GM19467 (cell line): ENCODE measurements around the gene B9D1.
A peak's percentile ranks its signal among the peaks of the same experiment; 100 is the strongest.

ENCODE experiments used
- ATAC-seq: cut with Tn5 transposase; IDR thresholded peaks from one replicate; pipeline ENCODE4 v1.9.1; 2021; ENCODE audit warnings: mild to moderate bottlenecking, moderate library complexity; ENCODE audit not compliant: unreplicated experiment

The B9D1 gene

DNA sequence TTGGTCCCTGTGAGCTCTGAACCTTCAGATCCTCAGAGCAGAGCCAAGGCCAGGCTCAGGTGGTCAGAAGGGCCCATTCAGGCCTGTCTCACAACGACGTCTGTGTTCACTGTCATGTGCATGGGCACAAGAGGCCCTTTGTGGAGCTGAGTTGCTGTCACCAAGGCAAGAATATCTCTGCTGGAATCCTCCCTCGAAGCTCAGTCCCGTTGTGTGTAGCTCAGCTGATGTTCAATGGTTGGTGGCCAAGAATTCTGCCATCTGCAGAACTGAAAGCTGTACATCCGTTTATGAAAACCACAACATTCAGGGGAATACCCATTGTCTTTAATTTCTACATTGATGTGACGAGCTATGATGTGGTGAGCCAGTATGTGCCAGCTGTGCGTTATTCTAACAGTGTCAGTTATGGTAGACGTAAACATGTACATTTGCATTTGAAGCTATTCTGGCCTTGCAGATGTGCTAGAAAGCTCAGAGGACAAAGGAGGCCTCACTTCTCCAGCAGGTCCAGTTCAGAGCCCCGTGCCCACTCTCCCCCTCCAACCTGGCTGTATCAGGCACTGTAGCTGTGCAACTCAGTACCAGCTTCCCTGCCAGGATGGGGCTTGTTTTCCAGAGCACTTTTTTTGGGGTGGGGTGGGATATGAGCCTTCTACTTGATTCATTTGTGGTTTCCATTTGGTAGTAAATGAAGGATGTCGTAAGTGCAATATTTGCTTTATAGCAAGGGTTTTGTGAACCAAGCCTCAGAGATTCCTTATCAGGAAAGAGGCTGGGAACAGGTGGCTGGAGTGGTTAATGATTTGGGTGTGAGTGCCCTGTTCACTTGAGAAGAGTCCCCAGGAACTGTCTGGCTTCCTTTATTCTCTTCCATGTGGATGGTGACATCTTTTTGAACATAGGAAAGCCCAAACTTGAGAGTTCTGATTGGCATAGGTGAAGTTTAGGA is 56.1 kb downstream of the B9D1 start:
- ATAC-seq = peak; percentile 80

DNA sequence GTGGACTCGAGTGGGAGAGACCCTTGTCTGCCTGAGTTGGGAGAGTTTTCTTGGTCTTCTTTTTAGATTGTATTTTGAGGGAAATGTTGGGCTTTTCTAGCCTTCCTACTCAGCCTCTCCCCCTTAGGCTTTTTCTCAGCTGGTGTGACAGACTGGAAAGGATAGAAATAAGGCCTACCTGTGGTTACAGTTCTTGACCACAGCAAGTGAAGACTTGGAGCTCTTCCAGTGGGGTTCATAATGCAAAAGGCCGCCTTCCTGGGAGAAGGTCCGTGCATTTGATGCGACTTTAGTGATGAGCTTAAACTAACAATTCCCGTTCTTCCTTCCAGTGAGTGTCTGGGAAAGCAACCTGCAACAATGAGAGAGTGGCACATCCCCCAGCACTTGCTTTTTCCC is 56.8 kb downstream of the B9D1 start:
- ATAC-seq = no peak

DNA sequence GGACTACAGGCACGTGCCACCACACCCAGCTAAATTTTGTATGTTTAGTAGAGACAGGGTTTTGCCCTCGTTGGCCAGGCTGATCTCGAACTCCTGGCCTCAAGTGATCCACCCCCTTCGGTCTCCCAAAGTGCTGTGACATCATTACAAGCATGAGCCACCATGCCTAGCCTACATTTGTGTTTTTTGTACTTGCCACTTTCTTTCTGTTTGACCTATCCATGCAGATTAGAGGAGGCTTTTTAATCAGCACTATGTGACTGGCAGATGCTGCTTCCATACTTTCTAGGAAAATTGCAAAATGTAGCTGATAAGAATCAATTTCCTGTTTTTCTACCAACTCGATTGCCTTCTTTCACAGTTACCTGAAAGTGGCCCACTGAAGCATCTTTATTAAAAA is 57.3 kb downstream of the B9D1 start:
- ATAC-seq = no peak

DNA sequence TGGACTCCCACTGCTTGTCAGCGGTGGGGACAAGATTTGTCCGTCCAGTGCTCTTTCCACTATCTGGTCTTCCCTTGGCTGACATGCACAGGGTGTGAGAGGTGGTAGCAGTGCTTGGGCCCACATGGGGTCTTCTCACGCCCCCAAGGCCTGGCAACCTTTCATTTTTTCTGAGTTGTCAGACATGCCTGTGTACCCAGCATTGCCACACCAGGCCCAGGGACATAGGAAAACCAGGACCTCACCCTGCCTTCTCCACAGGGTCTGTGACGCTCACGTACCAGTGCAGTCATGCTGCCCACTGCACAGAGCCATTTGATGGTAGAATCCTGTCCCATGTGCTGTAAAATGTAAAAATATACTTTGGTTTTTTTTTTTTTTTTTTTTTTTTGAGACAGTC is 57.8 kb downstream of the B9D1 start:
- ATAC-seq = no peak

DNA sequence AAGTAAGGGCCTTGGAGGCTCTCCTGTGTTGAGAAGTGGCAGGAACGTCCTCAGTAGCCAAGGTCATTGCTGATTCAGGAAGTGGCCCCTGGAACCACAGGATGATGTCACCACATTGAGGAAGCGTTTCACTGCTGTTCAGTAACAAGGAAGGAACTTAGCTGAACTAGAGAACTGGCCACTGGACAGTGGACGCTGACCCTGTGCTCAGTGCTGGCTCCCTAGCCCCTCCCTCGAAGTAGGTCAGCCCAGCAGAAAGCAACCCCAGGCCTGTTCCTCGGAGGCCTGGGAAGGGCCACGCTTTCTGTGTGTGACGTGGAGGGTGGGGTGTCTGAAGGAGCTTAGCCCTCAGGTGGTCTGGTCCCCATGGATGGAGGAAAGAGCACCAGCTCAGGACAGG is 58.3 kb downstream of the B9D1 start:
- no peak for ATAC-seq

DNA sequence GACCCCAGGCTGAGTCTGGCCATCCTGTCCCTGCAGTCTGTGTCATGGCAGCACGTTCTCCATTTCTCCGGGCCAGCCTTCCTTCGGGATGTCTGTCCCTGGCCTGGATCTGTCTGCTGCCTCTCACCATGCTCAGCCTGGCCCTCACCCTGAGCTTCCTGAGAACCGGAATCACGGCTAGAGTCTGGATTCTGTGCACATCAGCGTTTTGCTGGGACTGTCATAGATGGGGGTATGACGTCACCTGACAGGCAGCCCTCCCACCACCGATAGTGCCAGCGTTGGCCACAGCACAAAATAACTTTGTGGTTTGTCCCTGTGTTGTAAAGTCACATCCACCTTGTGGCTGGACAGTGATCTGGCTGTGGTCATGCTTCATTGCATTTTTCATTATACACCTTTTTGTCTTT is 59.2 kb downstream of the B9D1 start:
- no peak for ATAC-seq

DNA sequence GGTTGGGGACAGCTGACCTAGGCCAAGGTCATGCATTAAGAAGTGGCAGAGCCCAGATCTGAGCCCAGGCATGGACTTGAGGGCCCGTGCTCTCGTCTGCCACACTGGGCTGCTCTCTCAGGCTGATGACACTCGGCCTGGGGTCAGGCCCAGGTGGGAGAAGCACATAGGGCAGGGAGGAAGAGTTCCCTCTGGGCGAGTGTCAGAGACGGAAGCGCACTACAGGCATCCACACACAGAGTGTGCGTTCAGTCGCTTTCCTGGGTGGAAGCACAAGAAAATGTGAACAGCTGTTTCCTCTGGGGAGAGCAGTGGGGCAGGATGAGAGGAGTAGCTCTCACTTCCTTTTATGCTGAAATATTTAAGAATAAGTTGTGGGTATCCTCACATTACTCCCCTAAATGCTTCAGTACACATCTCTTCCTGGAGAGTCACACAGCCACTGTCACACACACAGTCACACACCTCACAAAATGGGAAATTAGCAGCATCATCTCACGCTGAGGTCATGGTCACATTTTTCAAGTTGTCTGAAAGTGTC is 59.7 kb downstream of the B9D1 start:
- no peak for ATAC-seq

DNA sequence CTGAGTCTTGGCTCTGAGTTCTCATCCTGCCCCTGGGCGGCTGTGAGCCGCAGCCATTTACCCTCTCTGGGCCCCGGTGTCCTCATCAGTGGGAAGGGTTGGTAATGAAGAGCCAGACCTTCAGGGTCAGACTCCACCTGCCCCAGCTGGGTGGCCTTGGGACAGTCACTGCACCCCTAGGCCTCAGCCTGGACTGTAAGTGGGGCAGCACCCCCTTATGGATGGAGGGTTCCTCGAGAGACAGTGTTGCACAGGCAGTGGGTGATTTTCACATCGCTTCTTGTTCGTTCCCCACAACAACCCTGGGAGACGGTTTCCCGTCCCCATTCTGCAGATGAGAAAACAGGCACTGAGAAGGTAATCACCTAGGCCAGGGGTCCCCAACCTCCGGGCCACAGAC is 60.5 kb downstream of the B9D1 start:
- no peak for ATAC-seq

DNA sequence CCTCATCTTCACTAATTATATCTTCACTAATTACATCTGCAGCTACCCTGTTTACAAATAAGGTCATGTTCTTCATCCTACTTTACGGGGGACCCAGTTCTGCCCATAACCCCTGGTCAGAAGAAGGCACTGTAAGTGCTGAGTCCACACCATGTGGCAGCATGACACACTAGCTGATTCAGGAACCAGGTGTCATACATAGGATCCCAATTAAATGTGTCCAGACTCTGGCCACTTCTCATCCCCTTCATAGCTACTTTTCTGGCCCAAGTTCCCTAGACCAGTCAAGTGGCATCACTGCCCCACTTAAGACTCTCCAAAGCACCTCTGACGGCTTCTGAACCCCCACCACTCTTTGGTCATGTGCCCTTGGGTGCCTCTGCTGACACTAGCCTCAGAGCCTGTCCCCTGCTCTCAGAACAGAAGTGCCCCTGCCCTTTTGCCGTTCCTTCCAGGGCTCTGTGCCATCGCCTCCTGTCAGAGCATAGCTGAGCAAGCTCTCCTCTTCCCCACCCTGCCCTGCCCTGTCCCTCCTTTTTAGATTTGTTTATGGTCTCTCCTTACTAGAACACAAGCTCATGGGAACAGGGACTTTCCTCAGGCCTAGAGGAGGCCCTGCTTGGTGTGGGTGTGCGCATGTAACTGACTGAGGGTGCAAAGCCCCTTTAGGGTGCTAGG is 61.1 kb downstream of the B9D1 start:
- no peak for ATAC-seq

DNA sequence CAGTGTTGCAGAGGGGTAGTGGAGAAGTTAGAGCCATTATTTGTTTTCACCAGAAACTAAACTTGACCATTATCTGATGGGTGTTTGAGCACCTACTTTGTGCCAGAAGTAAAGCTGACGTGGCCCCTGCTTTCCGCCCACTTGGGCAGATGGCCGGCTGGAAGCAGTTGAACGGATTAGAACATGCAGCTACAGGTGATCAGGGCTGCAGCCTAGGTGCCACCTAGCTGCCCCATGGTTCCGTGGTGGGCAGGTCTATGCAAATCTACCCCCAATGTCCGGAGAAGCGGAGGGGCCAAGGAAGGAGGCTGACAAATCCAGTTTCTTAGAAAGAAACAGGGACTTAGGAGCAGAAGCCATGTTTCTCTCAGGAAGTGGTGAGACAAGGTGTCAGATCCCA is 62.7 kb downstream of the B9D1 start:
- ATAC-seq = no peak

DNA sequence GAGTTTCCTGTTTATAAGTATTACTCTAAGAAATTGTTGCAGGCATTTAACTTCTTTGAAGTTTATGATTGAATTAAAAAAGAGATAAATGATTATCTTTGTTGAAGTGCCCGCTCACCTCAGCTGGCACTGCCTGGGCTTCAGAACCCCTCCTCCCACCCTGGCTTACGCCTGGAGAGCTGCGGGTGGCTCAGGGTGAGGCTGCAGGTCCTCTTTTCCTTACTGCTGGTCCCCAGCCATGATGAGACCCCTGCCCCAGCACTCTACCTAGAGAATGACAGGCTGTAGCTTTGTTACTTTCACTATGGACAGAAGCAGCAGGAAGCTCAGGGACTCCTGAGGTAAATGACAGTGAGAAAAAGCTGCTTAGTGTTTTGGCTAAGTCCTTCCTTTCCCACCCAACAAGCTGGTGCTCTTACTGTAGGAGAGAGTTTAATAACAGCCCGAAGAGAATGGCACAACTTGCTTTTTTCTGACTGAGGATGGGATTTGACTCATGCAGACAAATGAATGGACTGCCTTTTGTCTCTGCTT is 63.2 kb downstream of the B9D1 start:
- no peak for ATAC-seq

DNA sequence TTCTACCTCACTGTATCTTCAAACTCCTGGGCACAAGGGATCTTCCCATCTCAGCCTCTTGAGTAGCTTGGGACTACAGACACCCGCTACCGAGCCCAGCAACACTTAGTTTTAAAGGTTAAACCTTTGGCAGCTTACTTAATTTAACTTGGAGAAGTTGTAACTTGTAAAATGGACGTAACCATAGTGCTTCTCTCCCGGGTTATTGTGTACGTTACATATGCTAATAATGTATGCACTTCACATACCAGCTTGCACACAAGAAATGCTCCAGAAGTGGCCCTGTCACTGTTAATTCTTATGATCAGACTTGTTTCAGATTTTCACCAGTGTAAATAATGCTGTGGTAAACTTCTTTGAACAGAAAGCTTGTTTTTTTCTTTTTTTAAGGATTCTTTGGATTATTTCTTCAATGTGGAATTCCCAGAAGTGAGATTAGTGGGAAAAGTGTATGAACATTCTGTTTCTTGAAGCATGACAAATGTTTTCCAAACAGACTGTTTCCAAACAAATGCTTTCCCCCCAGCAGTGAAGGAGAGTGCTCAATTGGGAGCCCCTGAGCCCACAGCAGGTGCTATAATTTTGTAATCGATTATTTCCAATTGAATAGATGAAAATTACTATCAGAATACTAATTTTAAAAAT is 63.8 kb downstream of the B9D1 start:
- no peak for ATAC-seq

DNA sequence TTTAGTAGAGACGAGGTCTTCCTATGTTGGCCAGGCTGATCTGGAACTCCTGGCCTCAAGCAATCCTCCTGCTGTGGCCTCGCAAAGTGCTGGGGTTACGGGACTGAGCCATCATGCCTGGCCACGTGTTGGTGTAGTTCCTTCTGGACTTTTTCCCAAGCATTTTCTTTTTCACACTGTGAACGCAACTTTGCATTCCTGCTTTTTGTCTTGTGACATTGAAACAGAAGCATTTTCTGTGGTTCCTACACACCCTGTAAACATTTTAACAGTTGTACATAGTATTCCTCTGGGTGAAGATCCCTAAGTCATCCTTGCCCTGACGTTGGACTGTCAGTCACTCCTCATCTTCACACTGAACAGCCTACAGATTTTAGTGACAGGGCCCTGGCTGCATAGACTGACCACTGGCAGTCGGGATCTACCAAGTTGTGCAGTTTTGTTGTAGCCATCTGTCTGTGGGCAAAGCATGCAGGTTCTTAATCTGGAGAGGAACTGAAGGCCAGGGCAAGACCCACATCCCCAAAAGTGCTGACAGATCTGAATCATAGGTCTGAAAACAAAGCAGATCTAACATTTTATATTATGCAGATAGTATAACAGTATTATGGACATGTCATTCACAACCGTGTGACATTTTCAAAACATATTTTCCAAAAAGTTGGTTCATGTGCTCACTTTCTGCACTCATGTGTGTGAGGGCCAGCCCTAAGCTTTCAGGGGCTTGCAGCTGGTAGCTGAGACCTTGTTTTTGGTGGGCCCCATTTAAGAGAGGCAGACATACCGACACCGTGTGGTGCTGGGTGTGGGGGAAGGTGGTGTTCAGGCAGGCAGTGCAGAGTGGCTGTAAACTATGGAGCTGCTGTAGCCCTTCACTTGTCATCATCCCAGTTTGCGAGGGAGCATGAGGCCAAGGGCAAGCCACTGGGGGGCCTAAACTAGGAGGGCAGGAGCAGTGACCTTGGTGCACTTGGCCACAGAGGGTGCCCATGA is 65.4 kb downstream of the B9D1 start:
- no peak for ATAC-seq

DNA sequence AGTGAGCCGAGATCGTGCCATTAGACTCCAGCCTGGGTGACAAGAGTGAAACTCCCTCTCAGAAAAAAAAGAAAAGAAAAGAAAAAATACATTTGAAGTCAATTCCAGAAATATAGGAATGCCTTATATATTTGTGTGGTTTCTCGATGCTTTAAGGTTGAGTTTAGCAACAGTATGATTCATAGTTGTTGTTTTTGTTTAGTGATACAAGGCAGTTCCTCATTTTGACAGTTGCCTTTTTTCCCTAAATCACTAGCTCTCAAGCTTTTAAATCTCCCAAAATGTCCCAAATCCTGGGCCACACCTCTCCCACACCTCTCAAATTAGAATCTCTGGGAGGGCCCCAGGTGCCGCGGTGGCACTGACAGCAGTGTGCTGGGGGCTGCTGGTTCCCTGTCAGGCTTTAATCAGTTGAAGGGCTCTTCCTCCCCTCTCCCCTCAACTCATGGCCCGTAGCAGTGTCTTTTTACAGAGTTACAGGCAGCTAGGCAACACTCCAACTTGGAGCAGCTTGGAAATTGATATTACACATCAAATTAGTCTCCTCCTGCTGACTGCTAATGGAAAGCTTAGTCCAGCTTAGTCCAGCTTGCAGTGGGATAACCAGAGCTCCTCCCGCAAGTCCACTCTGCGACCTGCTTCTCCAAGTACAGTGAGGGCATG is 66.9 kb downstream of the B9D1 start:
- ATAC-seq = no peak

DNA sequence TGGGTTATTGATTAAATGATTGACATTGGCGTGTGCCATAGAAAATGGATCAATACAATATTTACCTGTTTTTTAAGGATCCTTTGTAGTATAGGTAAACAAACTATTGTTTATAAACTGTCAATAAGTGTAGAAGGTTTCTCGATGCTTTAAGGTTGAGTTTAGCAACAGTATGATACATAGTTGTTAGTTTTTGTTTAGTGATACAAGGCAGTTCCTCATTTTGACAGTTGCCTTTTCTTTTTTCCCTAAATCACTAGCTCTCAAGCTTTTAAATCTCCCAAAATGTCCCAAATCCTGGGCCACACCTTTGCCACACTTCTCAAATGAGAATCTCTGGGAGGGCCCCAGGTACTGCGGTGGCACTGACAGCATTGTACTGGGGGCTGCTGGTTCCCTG is 68.1 kb downstream of the B9D1 start:
- no peak for ATAC-seq
